Nucleus accumbens (tissue), 56 donors: Measurements from ENCODE around the gene FAM9C.
"Not testable (repeated sequence)": the region's sequence is repeated elsewhere in the genome, so short reads cannot be mapped to it uniquely, and the experiment has no call there.

Source experiments
- DNase-seq, 56 donors: peaks; one replicate each; lab custom pipeline; 2025; lab: John Stamatoyannopoulos, UW

FAM9C gene

GRCh38 chrX:13077168-13077567 lies 32.7 kb upstream of the FAM9C start:
- no peak for DNase-seq

- DNase-seq: no peak
Observed at GRCh38 chrX:13076176-13076961, 31.9 kb upstream of the FAM9C start.

GRCh38 chrX:13074297-13075262 lies 30.2 kb upstream of the FAM9C start:
- DNase-seq: no peak

GRCh38 chrX:13069771-13070416 lies 25.5 kb upstream of the FAM9C start:
- no peak for DNase-seq

- DNase-seq: no peak
Observed at GRCh38 chrX:13068651-13069050, 24.2 kb upstream of the FAM9C start.

- no peak for DNase-seq
Observed at GRCh38 chrX:13067773-13068172, 23.4 kb upstream of the FAM9C start.

GRCh38 chrX:13066391-13066790 lies 22.0 kb upstream of the FAM9C start:
- no peak for DNase-seq

- DNase-seq: no peak
Observed at GRCh38 chrX:13064599-13065143, 20.3 kb upstream of the FAM9C start.

GRCh38 chrX:13063124-13063523 lies 18.7 kb upstream of the FAM9C start:
- DNase-seq: not testable (repeated sequence)

- not testable (repeated sequence) for DNase-seq
Observed at GRCh38 chrX:13062331-13062730, 17.9 kb upstream of the FAM9C start.

GRCh38 chrX:13061215-13061708 lies 16.8 kb upstream of the FAM9C start:
- not testable (repeated sequence) for DNase-seq

- DNase-seq: no peak
Observed at GRCh38 chrX:13059637-13060499, 15.4 kb upstream of the FAM9C start.

GRCh38 chrX:13055486-13055885 lies 11.1 kb upstream of the FAM9C start:
- no peak for DNase-seq

GRCh38 chrX:13053171-13053570 lies 8.8 kb upstream of the FAM9C start:
- DNase-seq: no peak

- DNase-seq: peak in 16 of 56 donors; percentile 0 to 28 (median 4)
Observed at GRCh38 chrX:13051529-13052172, 7.2 kb upstream of the FAM9C start.

GRCh38 chrX:13051167-13051528 lies 6.7 kb upstream of the FAM9C start:
- DNase-seq: no peak

- DNase-seq: no peak
Observed at GRCh38 chrX:13050151-13050550, 5.7 kb upstream of the FAM9C start.

GRCh38 chrX:13048280-13048679 lies 3.9 kb upstream of the FAM9C start:
- DNase-seq: no peak

GRCh38 chrX:13047759-13048158 lies 3.3 kb upstream of the FAM9C start:
- DNase-seq: no peak
